Measurements from ENCODE around the gene TNMD.

GRCh38 chrX:100645106-100645505, 60.4 kb downstream of the TNMD start:
- TF ChIP-seq, protein P1, sequence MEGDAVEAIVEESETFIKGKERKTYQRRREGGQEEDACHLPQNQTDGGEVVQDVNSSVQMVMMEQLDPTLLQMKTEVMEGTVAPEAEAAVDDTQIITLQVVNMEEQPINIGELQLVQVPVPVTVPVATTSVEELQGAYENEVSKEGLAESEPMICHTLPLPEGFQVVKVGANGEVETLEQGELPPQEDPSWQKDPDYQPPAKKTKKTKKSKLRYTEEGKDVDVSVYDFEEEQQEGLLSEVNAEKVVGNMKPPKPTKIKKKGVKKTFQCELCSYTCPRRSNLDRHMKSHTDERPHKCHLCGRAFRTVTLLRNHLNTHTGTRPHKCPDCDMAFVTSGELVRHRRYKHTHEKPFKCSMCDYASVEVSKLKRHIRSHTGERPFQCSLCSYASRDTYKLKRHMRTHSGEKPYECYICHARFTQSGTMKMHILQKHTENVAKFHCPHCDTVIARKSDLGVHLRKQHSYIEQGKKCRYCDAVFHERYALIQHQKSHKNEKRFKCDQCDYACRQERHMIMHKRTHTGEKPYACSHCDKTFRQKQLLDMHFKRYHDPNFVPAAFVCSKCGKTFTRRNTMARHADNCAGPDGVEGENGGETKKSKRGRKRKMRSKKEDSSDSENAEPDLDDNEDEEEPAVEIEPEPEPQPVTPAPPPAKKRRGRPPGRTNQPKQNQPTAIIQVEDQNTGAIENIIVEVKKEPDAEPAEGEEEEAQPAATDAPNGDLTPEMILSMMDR (IDR thresholded peaks at IDR 0.05): no peak
- no peak for TF ChIP-seq POLR2A (IDR thresholded peaks at IDR 0.05)

Data from thyroid gland (tissue), 4 donors.